HG03060 (cell line): Measurements from ENCODE around the gene COL25A1.

Experiments used
- ATAC-seq: cut with Tn5 transposase; IDR thresholded peaks from one replicate; pipeline ENCODE4 v1.9.1; 2021; ENCODE audit warnings: low read depth, moderate number of reproducible peaks; ENCODE audit not compliant: unreplicated experiment

COL25A1 gene

DNA sequence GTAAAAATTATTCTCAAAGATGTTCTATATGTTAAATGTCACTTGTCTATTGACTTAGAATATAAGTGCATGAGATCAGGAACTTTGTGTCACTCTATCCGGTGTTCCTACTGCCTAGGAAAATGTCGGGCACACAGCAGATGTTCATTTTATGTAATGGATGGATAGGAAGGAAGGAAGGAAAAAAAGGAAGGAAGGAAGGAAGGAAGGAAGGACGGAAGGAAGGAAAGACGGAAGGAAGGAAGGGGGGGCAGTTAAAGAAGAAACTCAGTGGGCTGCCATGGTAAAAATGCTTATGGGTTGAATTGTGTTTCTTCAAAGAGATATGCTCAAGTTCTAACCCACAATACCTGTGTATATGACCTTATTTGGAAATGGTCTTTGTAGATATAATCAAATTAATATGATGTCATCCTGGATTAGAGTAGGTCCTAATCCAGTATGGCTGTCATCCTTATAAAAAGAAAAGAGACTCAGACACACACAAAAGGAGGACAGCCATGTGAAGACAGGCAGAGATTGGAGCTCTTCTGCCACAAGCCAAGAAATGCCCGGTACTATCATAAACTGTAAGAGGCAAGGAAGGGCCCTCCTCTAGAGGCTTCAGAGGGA, 86.3 kb downstream of the COL25A1 start:
- ATAC-seq: no peak

DNA sequence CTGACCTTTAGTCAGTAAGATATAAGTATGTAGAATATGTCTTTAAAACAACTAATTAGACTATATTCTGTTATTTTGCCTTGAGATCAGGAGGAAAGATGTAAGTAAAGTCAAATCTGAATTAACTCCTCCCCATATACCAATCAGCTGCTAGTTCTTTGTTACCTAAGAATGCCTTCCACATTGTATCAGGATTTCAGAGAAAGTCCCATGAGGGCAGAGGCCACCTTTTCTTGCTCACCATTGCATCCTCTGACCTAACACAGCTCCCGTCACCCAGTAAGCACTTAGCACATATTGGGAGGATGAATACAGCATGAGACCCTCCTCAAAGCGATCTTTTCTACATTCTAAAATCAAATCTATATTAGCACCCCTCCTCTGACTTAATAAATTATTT, 87.0 kb downstream of the COL25A1 start:
- no peak for ATAC-seq

DNA sequence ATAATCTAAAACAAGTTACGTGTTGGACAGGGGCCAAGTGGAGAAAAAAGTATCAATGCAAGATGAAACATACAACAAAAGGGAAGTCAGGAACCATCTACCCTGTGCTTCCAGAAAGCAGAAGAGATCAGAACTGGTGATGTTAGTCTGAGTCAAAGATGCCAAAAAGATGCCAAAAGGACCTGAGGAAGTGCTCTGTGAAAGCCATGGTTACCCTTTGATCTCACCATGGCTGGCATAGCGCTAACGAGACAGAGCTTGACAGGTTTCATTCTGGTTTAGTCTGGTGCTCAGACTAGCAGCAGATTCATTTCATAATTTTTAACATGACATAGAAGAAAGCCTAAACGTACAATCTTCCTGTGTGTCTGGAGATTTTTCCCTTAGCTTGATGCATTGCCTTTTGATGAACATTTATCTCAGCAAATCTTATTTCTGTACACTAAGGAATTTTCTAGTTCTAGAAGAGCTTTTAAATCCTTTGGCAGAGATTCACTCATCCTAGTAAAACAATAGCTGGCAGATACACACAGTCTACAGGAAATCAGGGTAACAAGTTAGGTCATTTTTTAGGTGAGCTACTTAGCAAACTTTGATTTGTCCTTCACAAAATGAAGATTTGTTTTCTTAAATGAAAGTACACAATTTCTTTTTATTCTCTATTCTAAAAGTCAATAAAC, 87.7 kb downstream of the COL25A1 start:
- ATAC-seq: no peak

DNA sequence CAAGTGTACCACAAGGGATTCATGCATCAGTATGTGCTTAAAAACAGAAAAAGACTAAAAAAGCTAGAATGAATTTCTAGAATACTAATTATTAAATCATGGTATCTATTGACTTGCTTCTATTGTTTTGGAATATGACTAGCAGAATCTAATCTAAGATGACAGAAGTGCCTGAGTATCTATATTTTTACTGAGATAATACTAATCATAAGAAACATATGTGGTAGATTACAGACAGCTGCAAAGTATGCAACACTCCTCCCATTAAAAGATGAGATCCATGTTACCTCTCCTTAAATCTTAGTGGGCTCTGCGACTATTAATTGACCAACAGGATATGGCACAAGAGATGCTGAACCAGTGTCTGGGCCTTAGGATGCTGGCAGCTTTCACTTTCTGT, 89.4 kb downstream of the COL25A1 start:
- no peak for ATAC-seq

DNA sequence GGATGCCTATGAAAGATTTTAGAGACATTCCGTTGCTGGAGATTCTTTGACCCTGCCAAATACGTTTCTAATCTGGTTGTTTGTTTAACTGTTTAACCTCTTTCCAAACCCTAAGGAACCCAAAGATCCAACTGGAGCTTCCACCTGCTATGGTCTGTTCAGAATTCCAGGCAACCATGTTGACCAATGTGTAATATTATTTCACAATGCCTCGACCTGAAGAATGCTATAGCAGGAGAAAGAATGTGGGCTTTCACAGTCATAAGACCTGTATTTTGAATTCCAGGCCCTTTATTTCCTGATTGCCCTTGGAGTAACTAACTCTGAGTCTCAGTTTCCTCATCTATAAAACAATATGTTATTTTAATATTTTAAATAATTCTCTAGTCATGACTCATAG, 90.8 kb downstream of the COL25A1 start:
- no peak for ATAC-seq

DNA sequence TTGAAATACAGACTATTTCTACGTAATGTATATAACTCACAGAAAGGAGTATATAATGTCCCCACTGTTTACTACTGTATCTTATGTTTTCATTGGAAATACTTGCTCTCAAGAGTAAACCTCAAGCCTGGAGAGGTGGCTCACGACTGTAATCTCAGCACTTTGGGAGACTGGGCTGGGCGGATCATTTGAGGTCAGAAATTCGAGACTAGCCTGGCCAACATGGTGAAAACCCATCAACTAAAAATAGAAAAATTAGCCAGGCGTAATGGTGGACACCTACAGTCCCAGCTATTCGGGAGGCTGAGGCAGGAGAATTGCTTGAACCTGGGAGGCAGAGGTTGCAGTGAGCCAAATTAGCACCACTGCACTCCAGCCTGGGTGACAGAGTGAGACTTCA, 92.8 kb downstream of the COL25A1 start:
- ATAC-seq: no peak

DNA sequence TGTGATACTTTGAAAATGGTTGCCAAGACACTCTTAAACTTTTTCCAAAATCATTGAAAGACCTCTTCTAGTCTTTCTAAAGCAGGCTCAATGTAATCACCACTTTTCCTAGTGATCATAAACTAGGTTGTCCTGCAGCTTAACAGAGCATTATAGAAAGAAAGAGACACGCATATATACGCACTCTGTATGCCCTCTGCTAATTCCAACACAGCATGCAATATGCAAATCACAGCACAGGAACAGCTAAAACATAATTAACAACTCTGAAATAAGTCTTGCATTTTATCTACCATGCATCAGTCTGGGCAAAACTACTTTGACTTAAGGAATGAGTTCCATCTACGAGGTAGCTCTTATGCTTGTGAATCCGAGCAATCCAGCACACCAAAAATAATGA, 94.6 kb downstream of the COL25A1 start:
- no peak for ATAC-seq

DNA sequence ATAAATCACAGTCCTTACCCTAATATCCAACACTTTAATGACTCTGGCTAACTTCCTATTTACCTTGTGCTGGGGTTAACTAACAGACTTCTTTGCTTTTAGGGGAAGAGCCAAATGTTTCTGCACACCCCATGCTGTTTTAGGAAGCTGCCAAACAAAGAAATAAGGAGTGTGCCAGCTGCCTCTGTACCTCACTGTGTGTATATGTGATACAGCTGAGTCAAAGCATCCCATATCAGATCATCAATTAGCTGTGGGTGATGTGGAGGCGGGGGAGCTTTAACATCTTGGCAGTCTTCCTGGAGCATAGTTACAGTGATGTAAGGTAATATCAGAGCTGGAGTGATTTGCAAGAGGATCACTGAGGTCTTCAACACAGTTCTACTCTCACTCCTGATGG, 95.4 kb downstream of the COL25A1 start:
- ATAC-seq: no peak

DNA sequence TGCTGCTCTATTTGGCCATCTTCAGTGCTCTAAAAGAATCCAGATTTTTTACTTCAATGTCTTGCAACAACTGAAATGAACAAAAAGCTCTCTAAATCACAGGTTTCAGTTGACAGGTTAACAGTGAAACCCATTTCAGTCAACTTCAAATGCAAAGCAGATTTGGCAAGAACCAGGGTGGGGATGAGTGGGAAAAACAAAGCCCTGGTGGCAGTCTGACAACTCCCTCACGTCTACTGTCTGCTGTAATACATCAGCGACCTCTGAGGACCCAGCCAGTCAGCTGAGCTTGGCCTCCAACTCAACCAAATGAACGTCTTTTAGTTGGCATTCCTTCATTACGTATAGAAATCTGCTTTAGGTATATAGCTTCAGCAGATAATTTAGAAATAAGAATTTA, 95.8 kb downstream of the COL25A1 start:
- ATAC-seq: no peak

DNA sequence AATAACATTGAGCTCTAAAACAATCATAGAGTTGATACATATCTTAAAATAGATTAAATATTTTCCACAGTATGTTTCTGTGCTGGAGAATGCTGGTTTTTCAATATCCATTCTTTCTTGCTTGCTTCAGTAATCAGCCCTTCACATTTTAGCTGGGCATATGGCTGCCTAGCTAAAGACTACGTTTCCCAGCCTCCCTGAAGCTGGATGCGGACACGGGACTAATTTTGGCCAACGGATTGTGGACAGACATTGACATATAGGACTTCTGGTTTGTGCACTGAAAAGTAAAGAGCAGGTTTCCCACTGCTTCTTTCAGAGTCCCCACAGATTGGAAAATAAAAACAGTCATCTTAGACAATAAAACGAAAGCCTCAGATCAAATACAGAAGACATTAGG, 97.3 kb downstream of the COL25A1 start:
- no peak for ATAC-seq

DNA sequence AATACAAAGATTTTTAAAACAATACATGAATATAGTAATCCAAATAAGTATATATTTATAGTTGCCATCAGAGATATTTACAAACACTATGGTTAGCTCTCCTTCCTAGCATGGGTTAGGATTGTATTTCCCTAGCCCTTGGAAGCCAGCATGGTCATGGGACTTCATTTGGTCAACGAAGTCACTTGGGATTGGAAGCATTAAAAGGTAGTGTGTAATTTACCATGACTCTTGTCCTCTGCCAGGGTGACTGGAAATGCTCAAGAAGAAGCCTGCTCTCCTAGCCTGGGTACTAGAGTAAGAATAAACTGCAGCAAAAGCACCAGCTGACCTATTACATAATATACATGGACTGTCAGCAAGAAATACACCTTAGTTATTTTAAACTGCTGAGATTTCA, 102.9 kb downstream of the COL25A1 start:
- no peak for ATAC-seq

DNA sequence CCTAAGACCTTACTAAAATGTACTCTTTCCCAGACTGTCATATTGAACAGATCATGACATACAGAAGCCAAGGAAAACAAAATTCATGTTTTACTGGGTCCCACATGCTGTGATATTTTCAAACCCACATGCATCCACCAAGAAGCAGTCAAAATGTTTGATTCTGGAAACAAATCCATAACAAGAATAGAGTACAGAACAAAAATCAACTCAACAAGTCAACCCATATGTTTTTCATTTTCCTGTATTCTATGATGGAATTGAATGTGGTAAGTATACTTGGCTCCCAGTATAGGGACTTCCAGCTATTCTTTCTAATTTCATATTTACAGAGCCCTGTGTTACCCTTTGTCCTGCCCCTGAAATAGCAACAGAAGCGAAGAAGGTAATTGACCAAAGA, 106.8 kb downstream of the COL25A1 start:
- no peak for ATAC-seq

DNA sequence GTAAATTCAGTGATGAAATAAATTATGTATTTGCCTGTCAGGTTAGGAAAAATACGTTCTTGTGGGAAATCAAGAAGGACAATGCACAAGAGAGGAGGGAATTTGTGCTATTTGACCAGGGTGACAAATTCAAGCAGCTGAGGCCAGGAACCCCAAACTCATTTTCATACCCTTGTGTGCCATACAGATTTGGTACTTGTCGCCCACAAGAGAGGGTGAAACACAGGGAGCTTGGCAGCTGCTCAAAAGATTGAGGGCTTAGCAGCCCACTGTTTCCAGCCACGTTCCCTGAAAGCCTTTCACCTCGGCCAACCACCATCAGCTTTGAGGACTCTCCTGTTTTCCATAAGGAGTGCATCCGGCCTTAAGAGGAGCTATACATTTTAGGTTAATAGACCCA, 111.2 kb downstream of the COL25A1 start:
- no peak for ATAC-seq

DNA sequence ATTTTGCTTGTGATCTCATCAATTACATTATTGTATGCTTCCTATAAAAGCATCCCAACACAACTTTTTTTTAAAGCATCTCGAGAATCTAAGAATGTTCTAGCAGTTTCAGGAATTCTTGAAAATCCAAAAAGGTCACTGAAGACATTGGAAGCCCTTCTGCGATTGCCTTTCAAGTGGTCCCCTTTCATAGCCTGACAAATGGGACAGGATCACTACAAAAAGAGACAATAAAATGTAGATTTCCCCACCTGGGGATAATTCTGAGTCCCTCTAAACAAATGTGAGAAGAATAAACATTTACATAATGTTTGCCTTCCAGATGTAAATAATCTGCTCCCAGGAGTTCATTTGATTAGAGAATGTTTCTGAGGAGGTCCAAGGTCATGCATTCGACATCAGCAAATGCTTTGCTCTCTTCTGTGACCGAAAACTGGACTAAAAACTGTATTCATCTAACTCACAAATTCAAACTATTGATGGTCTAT, 116.0 kb downstream of the COL25A1 start:
- no peak for ATAC-seq

DNA sequence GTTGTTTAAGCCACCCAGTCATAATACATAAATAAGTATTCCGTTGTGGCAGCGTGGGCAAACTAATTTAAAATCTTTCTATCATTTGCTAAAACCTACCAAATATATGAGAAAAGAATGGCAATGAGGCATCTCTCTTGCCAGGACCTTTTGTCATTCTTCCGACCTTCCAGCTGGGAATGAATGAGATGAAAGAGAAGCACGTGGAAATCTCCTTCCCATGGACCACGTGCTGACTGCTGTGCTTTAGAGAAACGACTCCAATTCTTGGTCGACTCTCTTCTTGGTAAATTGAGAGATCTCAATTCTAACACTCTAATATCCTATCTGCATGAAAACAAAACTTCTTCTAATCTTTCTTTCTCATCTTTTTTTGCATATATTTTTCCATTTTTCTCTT, 116.5 kb downstream of the COL25A1 start:
- no peak for ATAC-seq

DNA sequence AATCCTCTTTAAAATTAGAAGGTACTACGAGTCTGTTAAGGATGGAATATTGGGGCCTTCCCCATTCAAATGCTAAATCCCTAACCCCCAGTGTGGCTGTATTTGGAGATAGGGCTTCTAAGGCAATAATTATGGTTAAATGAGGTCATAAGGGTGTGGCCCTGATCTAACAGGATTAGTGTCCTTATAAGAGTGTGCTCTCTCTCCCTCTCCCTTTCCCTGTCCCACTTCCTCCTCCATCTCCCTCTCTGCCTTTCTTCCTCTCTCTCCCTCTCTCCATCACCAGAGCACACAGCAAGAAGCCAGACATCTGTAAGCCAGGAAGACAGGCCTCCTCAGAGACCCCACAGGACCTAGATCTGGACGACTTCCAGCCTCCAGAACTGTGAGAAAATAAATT, 116.9 kb downstream of the COL25A1 start:
- ATAC-seq: no peak

DNA sequence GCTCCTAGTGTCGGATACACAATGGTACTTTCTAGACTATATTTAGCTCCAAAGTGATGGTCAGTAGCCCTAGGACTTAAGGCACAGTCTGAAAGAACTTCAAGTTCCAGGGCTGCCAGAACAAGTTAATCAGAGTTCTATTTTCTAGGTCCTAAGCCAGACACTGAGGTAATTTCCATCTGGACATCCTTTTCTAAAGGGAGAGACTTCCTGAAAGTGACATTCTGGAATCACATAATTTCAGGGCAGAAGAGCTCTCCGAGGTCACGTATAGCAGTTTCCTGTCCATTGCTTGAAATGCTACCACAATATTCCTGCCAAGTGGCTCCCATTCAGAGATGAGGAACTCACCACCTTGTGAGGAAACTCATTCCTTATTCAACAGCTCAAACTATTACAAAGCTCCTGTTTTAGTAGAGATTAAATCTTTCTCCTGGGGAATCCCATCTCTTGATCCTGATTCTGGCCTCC, 117.9 kb downstream of the COL25A1 start:
- no peak for ATAC-seq

DNA sequence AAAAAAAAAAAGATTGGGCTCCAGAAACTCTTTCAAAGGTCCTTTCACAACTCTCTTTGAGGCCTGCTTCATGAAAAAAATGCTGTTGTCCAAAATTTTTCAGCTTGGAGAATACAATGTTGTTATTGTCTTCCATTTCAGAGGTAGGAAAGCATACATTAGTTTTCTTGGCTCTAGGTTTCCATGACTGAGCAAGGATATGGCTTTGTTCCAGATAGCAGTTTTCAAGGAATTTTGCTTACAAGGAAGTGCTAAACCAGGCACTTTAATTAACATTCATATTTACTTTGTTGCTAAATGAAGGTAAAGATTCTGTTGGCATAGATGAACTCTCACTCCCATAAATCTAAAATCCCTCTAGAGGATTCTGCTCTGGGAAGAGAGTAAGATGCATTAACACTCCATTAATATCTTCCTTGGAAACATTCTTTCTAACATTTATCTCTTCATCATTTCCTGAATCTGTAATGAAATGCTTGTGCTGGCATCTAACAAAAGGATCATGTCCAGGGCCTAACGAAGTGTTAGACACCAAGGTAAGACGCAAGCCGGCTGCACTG, 118.4 kb downstream of the COL25A1 start:
- no peak for ATAC-seq

DNA sequence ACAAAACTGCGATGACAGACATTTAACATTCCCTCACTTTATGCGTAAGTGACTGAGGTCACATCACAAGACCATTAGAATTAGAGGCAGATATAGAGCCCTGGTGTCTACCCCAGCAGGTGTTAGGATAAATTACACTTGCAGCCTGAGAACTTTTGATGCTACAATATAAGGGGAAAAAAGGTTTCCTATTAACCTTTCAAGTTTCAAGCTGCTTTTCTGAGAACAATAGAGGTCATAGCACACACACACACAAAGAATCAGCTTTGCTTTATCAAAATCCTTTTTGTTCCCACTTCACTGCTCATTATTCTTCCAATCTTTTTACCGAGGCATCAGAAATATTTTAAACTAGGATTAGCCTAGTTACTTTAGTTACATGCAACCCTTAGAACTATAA, 119.8 kb downstream of the COL25A1 start:
- ATAC-seq: no peak

DNA sequence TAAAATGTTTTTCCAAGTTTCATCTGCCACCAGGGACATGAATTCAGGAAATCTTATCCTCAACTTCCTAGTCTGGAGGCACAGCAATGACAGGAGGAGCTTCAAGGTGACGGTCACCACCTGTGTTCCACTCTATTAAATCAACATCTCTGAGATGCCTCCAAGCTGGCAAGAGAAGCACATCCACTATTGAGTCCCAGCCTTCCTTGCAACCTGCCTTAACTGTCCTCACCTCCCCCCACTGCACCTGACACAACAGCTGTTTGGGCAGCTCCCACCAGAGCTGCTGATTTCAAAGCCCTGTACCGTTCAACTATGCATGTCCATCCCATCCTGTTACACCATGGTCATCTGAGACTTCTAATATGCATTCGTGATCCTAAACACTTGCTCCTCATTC, 123.4 kb downstream of the COL25A1 start:
- ATAC-seq: no peak

DNA sequence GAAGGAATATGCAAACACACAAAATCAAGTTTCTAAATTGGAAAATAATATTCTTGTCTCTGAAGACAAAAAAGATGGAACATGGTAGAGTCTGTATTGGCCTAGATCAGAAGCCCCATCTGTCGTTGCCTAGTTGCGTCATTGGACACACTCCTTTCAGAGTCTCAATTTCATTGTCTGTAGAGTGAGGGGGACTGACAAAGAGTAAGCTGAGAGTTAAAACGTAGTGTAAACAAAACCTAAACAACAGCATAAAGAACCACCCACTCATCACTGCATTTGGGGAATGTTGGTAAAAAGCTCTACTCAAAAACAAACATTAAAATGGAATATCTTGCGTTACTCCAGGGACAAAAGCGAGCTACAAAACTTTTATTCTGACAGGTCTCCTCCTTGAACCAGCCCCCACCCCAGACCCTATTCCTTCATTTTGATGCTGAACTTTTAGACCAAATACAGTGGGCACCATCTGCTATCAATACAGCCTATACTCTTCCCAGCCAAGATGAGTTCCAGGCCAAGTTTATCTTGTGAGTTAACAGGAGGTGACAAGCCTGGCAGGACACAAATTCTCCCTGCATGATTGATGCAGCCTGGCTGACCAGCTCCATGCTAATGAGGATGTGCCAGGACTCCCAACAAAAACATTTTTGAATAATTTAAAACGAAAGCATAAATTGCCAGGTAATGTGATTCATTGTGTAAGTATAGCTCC, 125.2 kb downstream of the COL25A1 start:
- ATAC-seq: no peak
